DMS 273 treated with DMSO at 0.1 percent for 48 hours (cell line): ENCODE measurements around the gene SULT2A1.
"Not testable (repeated sequence)": the region's sequence is repeated elsewhere in the genome, so short reads cannot be mapped to it uniquely, and the experiment has no call there.

ENCODE experiments used
- DNase-seq: peaks from one replicate; lab custom pipeline; 2025; lab: John Stamatoyannopoulos, UW

SULT2A1 gene

GRCh38 chr19:47860602-47861297 lies 25.4 kb downstream of the SULT2A1 start:
- DNase-seq, result no peak

GRCh38 chr19:47859838-47860237 lies 26.3 kb downstream of the SULT2A1 start:
- DNase-seq, result not testable (repeated sequence)

- not testable (repeated sequence) for DNase-seq
Observed at GRCh38 chr19:47858646-47859285, 27.3 kb downstream of the SULT2A1 start, which contains the start of gene TPRX2. TSS of gene TPRX2 (plus strand) at chr19:47859235. CDS start at chr19:47859247, 12 bp downstream.

GRCh38 chr19:47858231-47858630 lies 27.9 kb downstream of the SULT2A1 start:
- not testable (repeated sequence) for DNase-seq

GRCh38 chr19:47854459-47854858 lies 31.7 kb downstream of the SULT2A1 start:
- no peak for DNase-seq

- no peak for DNase-seq
Observed at GRCh38 chr19:47853003-47853402, 33.1 kb downstream of the SULT2A1 start.

GRCh38 chr19:47848823-47849473 lies 37.2 kb downstream of the SULT2A1 start:
- no peak for DNase-seq

- no peak for DNase-seq
Observed at GRCh38 chr19:47848425-47848822, 37.7 kb downstream of the SULT2A1 start.

GRCh38 chr19:47842941-47843340 lies 43.2 kb downstream of the SULT2A1 start:
- DNase-seq, result no peak

- no peak for DNase-seq
Observed at GRCh38 chr19:47839913-47840312, 46.2 kb downstream of the SULT2A1 start.

- DNase-seq, result no peak
Observed at GRCh38 chr19:47839411-47839810, 46.7 kb downstream of the SULT2A1 start.

- no peak for DNase-seq
Observed at GRCh38 chr19:47836038-47836437, 50.1 kb downstream of the SULT2A1 start.

- no peak for DNase-seq
Observed at GRCh38 chr19:47832723-47833122, 53.4 kb downstream of the SULT2A1 start.

GRCh38 chr19:47826800-47827199 lies 59.3 kb downstream of the SULT2A1 start:
- no peak for DNase-seq

- no peak for DNase-seq
Observed at GRCh38 chr19:47824396-47824795, 61.7 kb downstream of the SULT2A1 start.

GRCh38 chr19:47821460-47822020 lies 64.6 kb downstream of the SULT2A1 start, which contains the start of gene CRX:
TSS of gene CRX (plus strand) at chr19:47821937. CDS start at chr19:47834444, 12,507 bp downstream.
- DNase-seq, result no peak
